Measurements from ENCODE around the gene SERINC5. TPM values are rescaled to one million over a fixed set of nuclear protein-coding genes. Genes with fewer than 3 reads are reported as not detected.

The SERINC5 gene
- total RNA-seq, 6 experiments from 2014 or later = 16.4 to 28.1 (median 19.9) TPM

DNA sequence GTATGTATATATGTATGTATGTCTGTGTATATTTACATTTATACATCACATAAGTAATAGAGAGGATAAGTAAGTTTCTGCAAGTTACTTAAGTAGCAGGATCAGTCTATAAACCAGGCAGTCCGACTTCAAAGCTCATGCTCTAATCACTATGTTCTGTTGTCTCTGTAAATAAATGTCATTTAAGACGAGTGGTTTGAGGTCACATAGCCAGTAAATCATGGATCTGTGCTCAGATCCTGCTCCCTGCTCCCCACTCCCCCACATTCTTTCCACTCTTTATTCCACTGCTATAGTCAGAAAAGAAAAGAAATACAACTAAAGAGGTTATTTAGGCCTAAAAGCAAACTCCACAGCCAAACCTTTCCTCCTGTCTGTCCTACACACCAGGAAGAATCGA is 90.4 kb downstream of the SERINC5 start:
- H3K27ac Mint-ChIP-seq = no peak overlapping the region
- no peaks in the 10 kb centered on the region for H3K27me3 Mint-ChIP-seq (ENCODE audit: insufficient read depth)
- TF ChIP-seq, protein P1, sequence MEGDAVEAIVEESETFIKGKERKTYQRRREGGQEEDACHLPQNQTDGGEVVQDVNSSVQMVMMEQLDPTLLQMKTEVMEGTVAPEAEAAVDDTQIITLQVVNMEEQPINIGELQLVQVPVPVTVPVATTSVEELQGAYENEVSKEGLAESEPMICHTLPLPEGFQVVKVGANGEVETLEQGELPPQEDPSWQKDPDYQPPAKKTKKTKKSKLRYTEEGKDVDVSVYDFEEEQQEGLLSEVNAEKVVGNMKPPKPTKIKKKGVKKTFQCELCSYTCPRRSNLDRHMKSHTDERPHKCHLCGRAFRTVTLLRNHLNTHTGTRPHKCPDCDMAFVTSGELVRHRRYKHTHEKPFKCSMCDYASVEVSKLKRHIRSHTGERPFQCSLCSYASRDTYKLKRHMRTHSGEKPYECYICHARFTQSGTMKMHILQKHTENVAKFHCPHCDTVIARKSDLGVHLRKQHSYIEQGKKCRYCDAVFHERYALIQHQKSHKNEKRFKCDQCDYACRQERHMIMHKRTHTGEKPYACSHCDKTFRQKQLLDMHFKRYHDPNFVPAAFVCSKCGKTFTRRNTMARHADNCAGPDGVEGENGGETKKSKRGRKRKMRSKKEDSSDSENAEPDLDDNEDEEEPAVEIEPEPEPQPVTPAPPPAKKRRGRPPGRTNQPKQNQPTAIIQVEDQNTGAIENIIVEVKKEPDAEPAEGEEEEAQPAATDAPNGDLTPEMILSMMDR (IDR thresholded peaks at IDR 0.05) = no peak
- DNase-seq = no peak
- no peaks in the 10 kb centered on the region for H3K4me1 Mint-ChIP-seq (ENCODE audit: low read depth)
- H3K4me3 Mint-ChIP-seq = no peak overlapping the region
- no peaks in the 10 kb centered on the region for H3K9me3 Mint-ChIP-seq
- peaks cover 34% of the 10 kb centered on the region for H3K36me3 Mint-ChIP-seq (ENCODE audit: low read depth)

DNA sequence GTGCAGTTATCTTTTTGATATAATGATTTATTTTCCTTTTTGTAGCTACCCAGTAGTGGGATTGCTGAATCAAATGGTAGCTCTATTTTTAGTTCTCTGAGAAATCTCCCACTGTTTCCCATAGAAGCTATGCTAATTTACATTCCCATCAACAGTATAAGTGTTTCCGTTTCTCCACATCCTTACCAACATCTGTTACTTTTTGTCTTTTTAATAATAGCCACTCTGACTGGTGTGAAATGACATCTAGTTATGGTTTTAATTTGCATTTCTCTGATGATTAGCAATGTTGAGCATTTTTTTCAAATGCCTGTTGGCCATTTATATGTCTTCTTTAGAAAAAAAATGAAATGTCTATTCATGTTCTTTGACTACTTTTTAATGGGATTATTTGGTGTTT is 94.7 kb downstream of the SERINC5 start:
- DNase-seq = no peak
- Mint-ChIP-seq H3K27me3 (ENCODE audit: insufficient read depth) (no peaks in the 10 kb centered on the region), H3K9me3 (no peaks in the 10 kb centered on the region), H3K27ac (no peak overlapping the region), H3K4me3 (no peak overlapping the region), H3K36me3 (ENCODE audit: low read depth) (peaks cover 29% of the 10 kb centered on the region), H3K4me1 (ENCODE audit: low read depth) (no peaks in the 10 kb centered on the region)
- TF ChIP-seq, protein P1 (IDR thresholded peaks at IDR 0.05) = no peak

DNA sequence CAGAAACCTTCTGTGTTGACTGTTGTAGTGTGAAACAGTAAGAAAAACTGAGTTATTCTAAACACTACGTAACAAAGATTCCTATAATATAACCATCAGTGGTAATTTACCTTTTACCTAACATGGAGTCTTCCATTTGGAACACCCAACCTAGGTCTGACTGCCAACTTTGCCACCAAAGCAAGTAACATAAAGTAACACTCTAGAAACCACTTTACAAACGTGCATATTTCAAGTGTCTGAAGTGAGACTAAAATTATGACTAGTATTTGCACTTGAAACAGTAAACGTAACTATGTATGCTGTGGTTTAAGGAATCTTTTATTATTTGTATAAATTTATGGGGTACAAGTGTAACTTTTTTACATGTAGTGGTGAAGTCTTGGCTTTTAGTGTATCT is 95.6 kb downstream of the SERINC5 start:
- H3K27me3 Mint-ChIP-seq (ENCODE audit: insufficient read depth) = no peaks in the 10 kb centered on the region
- H3K27ac Mint-ChIP-seq = no peak overlapping the region
- no peaks in the 10 kb centered on the region for H3K4me1 Mint-ChIP-seq (ENCODE audit: low read depth)
- no peak for DNase-seq
- H3K9me3 Mint-ChIP-seq = no peaks in the 10 kb centered on the region
- peaks cover 29% of the 10 kb centered on the region for H3K36me3 Mint-ChIP-seq (ENCODE audit: low read depth)
- TF ChIP-seq, protein P1 (IDR thresholded peaks at IDR 0.05) = no peak
- H3K4me3 Mint-ChIP-seq = no peak overlapping the region

DNA sequence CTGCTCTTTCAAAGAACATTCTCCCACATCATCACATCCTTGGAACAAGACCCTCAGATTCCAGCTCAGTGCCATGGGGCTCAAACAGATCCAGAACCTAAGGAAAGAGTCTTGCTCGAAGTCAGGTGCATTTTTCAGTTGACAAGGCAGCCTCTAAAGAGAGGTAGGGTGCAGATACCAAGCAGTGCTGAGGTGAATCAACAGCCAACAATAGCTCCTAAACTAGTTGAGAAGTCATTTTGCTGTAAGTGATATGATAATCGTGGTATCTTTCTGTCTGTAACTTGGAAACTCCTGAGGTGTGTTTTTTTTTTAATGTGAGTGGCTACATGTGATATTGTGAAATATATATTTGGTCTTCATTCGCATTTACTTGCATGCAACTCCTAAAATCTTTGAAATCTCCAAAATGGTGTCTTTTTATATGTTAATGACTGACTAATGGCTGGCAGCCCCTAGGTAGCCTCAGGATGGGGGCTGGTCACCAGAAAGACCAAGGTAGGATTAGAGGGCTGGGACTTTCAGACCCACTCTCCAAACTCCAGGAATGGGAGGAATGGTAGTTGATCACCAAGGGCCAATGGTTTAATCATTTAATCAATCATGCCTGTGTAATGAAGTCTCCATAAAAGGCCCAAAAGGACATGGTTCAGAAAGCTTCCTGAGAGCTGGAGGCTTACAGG is 96.6 kb downstream of the SERINC5 start:
- Mint-ChIP-seq H3K4me3 (no peak overlapping the region), H3K27ac (no peak overlapping the region), H3K4me1 (ENCODE audit: low read depth) (no peaks in the 10 kb centered on the region), H3K27me3 (ENCODE audit: insufficient read depth) (no peaks in the 10 kb centered on the region), H3K9me3 (no peaks in the 10 kb centered on the region), H3K36me3 (ENCODE audit: low read depth) (peaks cover 29% of the 10 kb centered on the region)
- TF ChIP-seq, protein P1 (IDR thresholded peaks at IDR 0.05) = no peak
- DNase-seq = no peak

DNA sequence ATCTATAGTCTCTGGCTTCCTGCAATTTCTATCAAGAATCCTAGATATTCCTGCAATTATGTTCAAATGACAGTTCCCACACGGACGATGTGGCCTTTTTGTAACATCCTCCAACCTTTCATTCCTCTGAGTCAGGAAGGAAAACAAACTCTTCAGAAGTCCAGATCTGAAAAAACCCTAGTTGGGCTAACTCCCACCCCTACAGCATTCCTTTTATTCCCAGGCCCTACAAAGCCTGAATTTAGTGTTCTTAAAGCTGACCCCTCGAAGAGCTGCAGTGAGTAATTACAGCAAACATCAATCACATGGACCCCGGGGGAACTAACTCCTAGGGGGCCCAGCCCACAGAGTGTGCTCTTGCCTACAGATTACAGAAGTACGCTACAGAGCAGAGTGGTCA is 99.7 kb downstream of the SERINC5 start:
- Mint-ChIP-seq H3K27ac (no peak overlapping the region), H3K36me3 (ENCODE audit: low read depth) (peaks cover under 1% of the 10 kb centered on the region), H3K4me3 (no peak overlapping the region), H3K27me3 (ENCODE audit: insufficient read depth) (no peaks in the 10 kb centered on the region), H3K9me3 (no peaks in the 10 kb centered on the region), H3K4me1 (ENCODE audit: low read depth) (no peaks in the 10 kb centered on the region)
- TF ChIP-seq, protein P1 (IDR thresholded peaks at IDR 0.05) = no peak
- DNase-seq = no peak
